Neural cell (in vitro differentiated cells): Measurements from ENCODE around the gene ERCC4. TPM values are rescaled to one million over a fixed set of nuclear protein-coding genes. Genes with fewer than 3 reads are reported as not detected.

Experiments used
- H2AFZ ChIP-seq: fragments of 200-600, 300-800 bp; sonication (generic), shearing (Covaris generic); 2 replicates; pipeline ENCODE4 v1.6.0; 2014; ENCODE audit warnings: low read depth, mild to moderate bottlenecking, antibody characterized with exemption, low read length, moderate library complexity
- H3F3A ChIP-seq: fragments of 200-600 bp; shearing (Covaris generic); 2 replicates; pipeline ENCODE4 v1.6.1; 2016; ENCODE audit warnings: mild to moderate bottlenecking, moderate library complexity, mixed read lengths, antibody characterized with exemption, low read length; ENCODE audit not compliant: insufficient read depth, poor library complexity, severe bottlenecking
- H3K27ac ChIP-seq: fragments of 200-600, 300-800 bp; sonication (generic), shearing (Covaris generic); 2 replicates; pipeline ENCODE4 v1.5.1; 2014; ENCODE audit warnings: mild to moderate bottlenecking, low read length, moderate library complexity
- H3K27me3 ChIP-seq: fragments of 300-800, 200-600 bp; sonication (generic), shearing (Covaris generic); 2 replicates; pipeline ENCODE4 v1.6.0; 2014; ENCODE audit warnings: mild to moderate bottlenecking, low read depth, low read length, moderate library complexity; ENCODE audit not compliant: insufficient read depth
- H3K36me3 ChIP-seq: fragments of 300-800, 200-600 bp; sonication (generic), shearing (Covaris generic); 2 replicates; pipeline ENCODE4 v1.5.1; 2014; ENCODE audit warnings: mild to moderate bottlenecking, antibody characterized with exemption, low read length, moderate library complexity; ENCODE audit not compliant: insufficient read depth
- H3K4me2 ChIP-seq: fragments of 300-800, 200-600 bp; sonication (generic), shearing (Covaris generic); 2 replicates; pipeline ENCODE4 v1.6.0; 2014; ENCODE audit warnings: mild to moderate bottlenecking, low read length
- H3K4me3 ChIP-seq: fragments of 300-800, 200-600 bp; sonication (generic), shearing (Covaris generic); 2 replicates; pipeline ENCODE4 v1.5.1; 2014; ENCODE audit warnings: mild to moderate bottlenecking, low read length, moderate library complexity
- H3K79me2 ChIP-seq: fragments of 200-600 bp; shearing (Covaris generic); replicated peaks from 2 replicates; pipeline ENCODE4 v1.6.0; 2014; ENCODE audit warnings: mild to moderate bottlenecking, low read length, moderate library complexity; ENCODE audit not compliant: insufficient read depth
- H3K9ac ChIP-seq: fragments of 300-800, 200-600 bp; sonication (generic), shearing (Covaris generic); 2 replicates; pipeline ENCODE4 v1.6.1; 2016; ENCODE audit warnings: mild to moderate bottlenecking, low read length, mixed read lengths
- H3K9me2 ChIP-seq: fragments of 200-600 bp; shearing (Covaris generic); 2 replicates; pipeline ENCODE4 v1.6.1; 2016; ENCODE audit warnings: mild to moderate bottlenecking, low read length, mixed read lengths; ENCODE audit not compliant: insufficient read depth
- H3K9me3 ChIP-seq: fragments of 200-600, 300-800 bp; sonication (generic), shearing (Covaris generic); 2 replicates; pipeline ENCODE4 v1.6.1; 2016; ENCODE audit warnings: mild to moderate bottlenecking, mixed run types, low read length, moderate library complexity, mixed read lengths
- H4K20me1 ChIP-seq: fragments of 200-600 bp; shearing (Covaris generic); 2 replicates; pipeline ENCODE4 v1.6.1; 2016; ENCODE audit warnings: mild to moderate bottlenecking, mixed run types; ENCODE audit not compliant: insufficient read depth
- CTCF ChIP-seq: fragments of 450-650 bp; IDR thresholded peaks from 2 replicates; pipeline ENCODE4 v1.5.1; 2014; ENCODE audit warnings: antibody characterized with exemption, mild to moderate bottlenecking, moderate library complexity; ENCODE audit not compliant: poor library complexity, severe bottlenecking
- EP300 ChIP-seq: fragments of 450-650 bp; conservative IDR thresholded peaks from 2 replicates; pipeline ENCODE4 v1.6.1; 2014; ENCODE audit warnings: antibody characterized with exemption, mild to moderate bottlenecking, moderate library complexity; ENCODE audit not compliant: poor library complexity, severe bottlenecking
- EZH2 ChIP-seq: fragments of 200-600, 300-800 bp; shearing (Covaris generic), sonication (generic); IDR thresholded peaks from 2 replicates; pipeline ENCODE4 v1.6.1; 2014; ENCODE audit warnings: antibody characterized with exemption, low read length, borderline replicate concordance, mild to moderate bottlenecking; ENCODE audit not compliant: insufficient read depth, poor library complexity, severe bottlenecking
- MXI1 ChIP-seq: fragments of 450-650 bp; conservative IDR thresholded peaks from 2 replicates; pipeline ENCODE4 v1.6.1; 2014; ENCODE audit warnings: antibody characterized with exemption, mild to moderate bottlenecking; ENCODE audit not compliant: poor library complexity, severe bottlenecking
- POLR2AphosphoS5 ChIP-seq: IDR thresholded peaks from 2 replicates; pipeline ENCODE4 v1.6.1; 2012
- RAD21 ChIP-seq: fragments of 450-650 bp; conservative IDR thresholded peaks from 2 replicates; pipeline ENCODE4 v1.6.1; 2014; ENCODE audit warnings: antibody characterized with exemption, mild to moderate bottlenecking, moderate library complexity
- REST ChIP-seq: IDR thresholded peaks from 2 replicates; pipeline ENCODE4 v1.6.1; 2012; ENCODE audit warnings: borderline replicate concordance
- SMC3 ChIP-seq: fragments of 450-650 bp; conservative IDR thresholded peaks from 2 replicates; pipeline ENCODE4 v1.6.1; 2014; ENCODE audit warnings: antibody characterized with exemption, mild to moderate bottlenecking, moderate library complexity; ENCODE audit not compliant: poor library complexity
- TAF1 ChIP-seq: IDR thresholded peaks from 2 replicates; pipeline ENCODE4 v1.6.1; 2012; ENCODE audit warnings: low read depth
- polyA plus RNA-seq: library from polyadenylated mRNA; depleted of rRNA; stranded (reverse); fragments of >200 nt; gene quantifications from 2 replicates; pipeline ENCODE4 v1.2.3, GENCODE V29; 2014

ERCC4 gene
- polyA plus RNA-seq, 1 donor from 2014 or later, result 5.8 TPM

DNA sequence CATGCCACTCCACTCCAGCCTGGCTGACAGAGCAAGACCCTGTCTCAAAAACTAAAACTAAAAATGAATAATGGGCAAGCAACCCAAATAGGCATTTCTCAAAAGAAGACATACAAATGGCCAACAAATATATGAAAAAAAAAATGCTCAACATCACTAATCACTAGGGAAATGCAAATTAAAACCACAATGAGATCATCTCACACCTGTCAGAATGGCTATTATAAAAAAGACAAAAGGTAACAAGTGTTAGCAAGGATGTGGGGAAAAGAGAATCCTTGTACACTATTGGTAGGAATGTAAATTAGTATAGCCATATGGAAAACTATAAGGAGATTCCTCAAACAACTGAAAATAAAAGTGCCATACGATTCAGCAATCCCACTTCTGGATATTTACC lies 7.1 kb upstream of the ERCC4 start:
- TF ChIP-seq RAD21, result no peak
- TF ChIP-seq SMC3, result no peak
- TF ChIP-seq EZH2, result no peak
- TF ChIP-seq POLR2AphosphoS5, result no peak
- TF ChIP-seq EP300, result no peak
- TF ChIP-seq CTCF, result no peak
- no peak for TF ChIP-seq REST
- no peak for TF ChIP-seq TAF1
- TF ChIP-seq MXI1, result no peak
- no peaks in the 10 kb centered on the region for H4K20me1 ChIP-seq
- H2AFZ ChIP-seq, result no peak overlapping the region
- H3F3A ChIP-seq, result no peaks in the 10 kb centered on the region
- no peaks in the 10 kb centered on the region for H3K79me2 ChIP-seq
- H3K4me2 ChIP-seq, result no peak overlapping the region
- H3K27ac ChIP-seq, result no peak overlapping the region
- H3K9me2 ChIP-seq, result no peaks in the 10 kb centered on the region
- H3K9ac ChIP-seq, result no peak overlapping the region
- no peaks in the 10 kb centered on the region for H3K36me3 ChIP-seq
- no peak overlapping the region for H3K4me3 ChIP-seq
- H3K27me3 ChIP-seq, result no peaks in the 10 kb centered on the region
- no peaks in the 10 kb centered on the region for H3K9me3 ChIP-seq

DNA sequence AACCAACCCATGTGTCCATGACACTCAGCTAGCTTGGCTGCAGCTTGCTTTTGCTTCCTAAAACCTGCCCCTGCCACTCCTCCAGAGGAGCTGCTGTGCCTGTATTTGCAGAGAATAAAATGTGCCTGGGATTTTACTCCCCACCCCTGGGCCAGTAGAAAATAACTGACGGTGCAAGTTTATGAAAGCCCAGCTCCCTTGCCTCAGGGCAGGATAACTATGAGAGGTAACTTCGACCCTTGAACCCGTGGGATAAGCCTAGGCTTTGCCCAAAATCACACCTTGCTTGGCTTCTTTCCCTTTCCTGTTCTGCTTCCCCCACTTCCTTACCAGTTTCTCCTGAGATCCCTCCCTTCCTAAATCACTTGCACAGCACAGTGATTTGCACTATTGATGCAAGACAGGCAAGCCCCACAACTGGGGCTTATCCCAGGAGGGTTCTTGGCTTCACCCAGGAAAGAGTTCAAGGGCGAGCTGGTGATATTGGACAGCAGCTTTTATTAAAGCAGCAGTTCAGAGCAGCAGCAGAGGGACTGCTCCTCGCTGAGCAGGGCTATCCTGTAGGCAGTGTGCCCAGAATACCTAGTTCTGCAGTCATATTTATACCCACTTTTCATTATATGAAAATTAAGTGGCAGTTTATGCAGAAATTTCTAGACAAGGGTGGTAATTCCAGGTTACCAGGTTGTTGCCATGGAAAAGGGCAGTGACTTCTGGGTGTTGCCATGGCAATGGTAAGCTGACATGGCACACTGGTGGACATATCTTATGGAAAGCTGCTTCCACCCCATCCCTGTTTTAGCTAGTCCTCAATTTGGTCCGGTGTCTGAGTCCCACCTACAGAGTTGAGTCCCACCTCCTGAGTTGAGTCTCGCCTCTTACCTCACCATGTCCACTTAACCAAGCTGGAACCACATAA lies 6.3 kb upstream of the ERCC4 start:
- Histone ChIP-seq H3K4me3 (no peak overlapping the region), H3K79me2 (no peaks in the 10 kb centered on the region), H3K36me3 (no peaks in the 10 kb centered on the region), H3K9me2 (no peaks in the 10 kb centered on the region), H2AFZ (no peak overlapping the region), H3K4me2 (no peak overlapping the region), H4K20me1 (no peaks in the 10 kb centered on the region), H3K9ac (no peak overlapping the region), H3K9me3 (no peaks in the 10 kb centered on the region), H3K27me3 (no peaks in the 10 kb centered on the region), H3F3A (no peaks in the 10 kb centered on the region), H3K27ac (no peak overlapping the region)
- TF ChIP-seq POLR2AphosphoS5 (no peak), EP300 (no peak)
